HG03280 (cell line): ENCODE data around the gene NPB.

ENCODE experiments used
- ATAC-seq: cut with Tn5 transposase; IDR thresholded peaks from one replicate; pipeline ENCODE4 v1.9.1; 2021; ENCODE audit warnings: mild to moderate bottlenecking, moderate library complexity; ENCODE audit not compliant: unreplicated experiment

The NPB gene

DNA sequence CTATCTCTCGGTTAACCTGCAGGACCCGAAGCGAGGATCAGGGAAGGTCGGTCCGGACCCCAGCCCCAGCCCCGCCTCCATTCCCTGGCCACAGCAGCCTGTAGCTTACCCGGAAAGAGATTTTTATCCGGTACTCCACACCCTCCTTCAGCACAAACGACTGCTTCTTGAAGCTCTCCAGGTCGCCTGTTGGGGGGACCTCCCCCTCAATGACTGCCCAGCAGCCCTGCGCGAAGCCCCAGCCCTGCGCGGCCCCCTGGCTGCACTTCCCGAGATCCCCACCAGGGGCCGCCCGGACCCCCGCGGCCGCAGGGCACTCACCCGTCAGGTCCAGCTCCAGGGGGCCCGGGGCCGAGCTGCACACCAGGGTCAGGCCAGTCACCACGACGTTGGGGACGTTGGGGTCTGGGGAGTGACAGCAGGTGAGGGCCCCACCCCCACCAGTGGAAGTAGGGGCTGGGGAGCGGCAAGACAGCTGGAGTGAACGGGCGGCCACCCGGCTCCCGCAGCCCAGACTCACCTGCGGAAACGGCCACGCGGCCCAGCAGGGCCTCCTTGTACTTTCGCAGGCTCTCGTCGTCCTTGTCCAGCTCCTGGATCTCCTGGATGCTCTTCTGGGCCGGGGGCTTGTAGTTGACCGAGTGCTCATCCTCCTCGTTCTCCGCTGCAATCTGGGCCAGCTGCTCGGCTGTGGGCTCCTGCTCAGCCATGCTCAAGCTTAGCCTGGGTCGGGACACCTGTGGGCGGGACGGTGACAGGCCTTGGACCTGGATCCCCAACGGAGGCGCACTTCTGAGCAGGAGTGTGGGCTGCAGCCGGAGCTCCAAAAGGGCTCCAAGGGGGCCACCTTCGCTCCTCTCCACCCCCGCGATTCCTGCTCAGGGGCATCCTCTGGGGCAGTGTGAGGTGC, 32.6 kb upstream of the NPB start:
- no peak for ATAC-seq

DNA sequence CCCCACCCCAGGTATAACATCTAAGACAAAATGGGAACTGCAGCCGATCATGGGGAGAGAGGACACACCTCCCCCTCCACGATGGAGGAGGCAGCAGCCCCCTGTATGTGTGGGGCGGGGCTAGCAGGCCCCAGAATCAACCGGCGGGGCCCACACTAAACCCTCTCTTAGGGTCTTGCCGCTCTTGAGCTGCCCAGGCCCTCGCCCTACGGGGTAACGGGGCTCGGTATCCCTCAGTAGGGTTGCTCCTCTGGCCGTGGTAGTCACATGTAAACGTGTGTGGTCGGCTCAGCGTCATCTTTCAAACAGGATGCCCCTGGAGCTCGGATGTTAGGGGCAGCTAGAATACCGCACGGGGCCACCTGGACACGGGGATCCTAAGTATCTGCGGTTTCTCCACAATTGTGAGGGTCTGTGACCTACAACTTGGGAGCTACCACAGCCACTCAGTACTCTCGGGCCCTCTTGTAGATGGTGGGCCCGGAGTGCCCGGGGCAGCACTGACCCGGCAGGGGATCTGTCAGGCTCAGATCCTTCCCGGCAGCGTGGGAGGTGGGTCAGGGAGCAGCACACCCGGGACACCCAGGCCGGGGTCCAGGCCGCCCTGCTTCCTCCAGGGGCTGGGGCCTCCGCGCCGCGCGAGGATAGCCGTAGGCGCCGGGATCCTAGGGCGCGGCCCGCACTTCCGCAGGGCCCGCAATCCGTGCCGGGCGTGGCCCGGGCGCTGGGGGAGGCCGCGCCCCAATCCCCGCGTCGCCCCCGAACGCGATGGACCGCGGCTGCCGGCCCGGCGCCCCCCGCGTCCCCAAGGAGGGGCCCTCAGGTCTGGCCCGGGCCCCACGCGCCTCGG, 31.7 kb upstream of the NPB start:
- ATAC-seq: peak; percentile 12

DNA sequence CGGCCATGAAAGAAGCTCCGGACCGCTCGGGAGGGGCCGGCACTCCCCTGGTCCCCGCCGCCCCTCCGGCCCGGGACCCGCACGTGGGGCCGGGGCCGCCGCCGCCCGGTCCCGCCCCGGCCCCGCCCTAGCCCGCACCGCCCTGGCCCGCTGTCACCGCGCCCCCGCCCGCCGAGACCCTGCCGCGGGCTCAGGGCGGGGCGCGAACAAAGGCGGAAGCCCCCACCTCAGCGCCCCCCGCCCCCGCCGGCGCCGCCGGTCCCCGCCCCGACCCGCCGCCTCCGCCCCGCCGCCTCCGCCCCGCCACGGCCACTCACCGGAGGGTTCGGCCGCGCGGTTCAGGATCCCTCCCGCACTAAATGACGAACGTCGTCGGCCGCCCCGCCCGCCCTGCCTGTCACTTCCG, 31.1 kb upstream of the NPB start, which contains the start of gene ARHGDIA:
TSS of gene ARHGDIA (minus strand) at position 357 of the 406 bp plus-strand sequence. CDS start 1,407 bp downstream, outside the sequence.
- peak; percentile 24 for ATAC-seq

DNA sequence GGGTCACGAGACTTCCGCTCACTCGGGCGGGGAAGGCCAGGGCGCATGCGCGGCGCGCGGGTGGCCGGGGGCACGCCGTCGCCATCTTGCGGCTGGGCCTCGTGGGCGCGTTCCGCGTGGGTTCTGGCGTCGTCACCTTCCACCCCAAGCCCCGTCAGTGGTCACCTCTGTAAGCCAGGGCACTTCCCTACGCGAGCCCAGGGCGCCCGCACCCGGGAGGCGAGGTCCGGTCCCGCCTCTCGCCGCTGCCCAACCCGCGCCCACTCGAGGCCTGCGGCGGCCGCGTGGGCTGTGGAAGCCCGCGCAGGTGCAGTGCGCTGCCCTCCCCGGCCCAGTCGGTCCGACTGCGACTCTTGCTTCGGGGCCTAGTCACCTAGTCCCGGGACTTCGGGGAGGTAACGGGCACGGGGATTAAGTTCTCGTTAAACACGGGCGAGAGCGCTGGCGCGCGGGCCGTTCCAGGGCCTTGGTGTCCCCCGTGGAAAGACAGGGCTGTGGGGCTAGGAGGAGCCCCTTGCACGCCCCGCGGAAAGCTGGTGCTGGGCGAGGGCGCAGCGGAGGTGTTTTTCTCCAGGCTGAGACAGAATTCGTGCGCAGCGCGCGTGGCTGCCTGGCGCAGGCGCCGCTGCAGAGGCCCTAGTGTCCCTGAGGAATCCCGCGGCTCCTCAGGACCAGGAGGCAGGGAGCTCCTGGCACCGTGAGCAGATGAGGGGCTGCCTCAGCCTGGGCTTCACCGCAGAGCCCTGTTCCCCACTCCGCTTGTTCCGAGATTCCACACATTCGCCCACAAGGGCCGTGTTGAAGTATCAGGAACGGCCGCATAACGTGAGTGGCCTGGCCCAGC, 30.4 kb upstream of the NPB start:
- ATAC-seq: peak; percentile 56

DNA sequence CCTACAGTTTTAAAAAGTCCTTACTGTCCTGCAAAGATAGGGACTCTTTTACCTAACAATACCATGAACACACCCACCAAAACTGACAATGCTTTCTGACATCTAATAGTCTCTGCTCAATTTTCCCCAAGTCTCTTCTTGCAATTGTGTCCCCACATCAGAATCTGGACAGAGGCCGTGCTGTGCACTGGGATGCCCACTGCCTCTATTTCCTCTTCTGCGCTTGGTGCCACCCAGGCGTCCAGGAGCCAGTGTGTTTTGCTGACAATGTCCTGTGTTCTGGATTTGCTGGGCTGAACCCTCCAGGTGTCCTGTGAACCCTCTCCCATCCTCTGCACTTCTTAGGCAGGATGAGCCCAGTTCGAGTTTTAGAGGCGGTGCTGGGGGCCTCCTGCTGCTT, 24.5 kb upstream of the NPB start:
- no peak for ATAC-seq

DNA sequence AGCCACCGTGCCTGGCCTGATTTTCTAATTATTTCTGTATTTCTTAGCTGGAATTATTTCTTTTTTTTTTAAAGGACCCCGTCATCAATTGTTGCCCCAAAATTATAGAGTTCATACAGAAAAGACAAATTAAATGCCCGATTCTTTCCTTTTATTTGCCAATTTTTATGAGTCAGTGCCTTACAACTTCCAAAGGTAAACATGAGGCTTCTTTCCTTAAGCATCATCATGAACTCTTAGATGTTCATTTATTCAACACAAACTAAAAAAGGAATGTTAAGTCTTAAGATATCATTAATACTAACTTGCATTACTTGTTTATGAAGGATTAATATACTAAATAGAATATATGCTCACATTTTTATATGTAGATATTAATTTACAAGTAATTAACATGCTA, 23.7 kb upstream of the NPB start:
- ATAC-seq: no peak

DNA sequence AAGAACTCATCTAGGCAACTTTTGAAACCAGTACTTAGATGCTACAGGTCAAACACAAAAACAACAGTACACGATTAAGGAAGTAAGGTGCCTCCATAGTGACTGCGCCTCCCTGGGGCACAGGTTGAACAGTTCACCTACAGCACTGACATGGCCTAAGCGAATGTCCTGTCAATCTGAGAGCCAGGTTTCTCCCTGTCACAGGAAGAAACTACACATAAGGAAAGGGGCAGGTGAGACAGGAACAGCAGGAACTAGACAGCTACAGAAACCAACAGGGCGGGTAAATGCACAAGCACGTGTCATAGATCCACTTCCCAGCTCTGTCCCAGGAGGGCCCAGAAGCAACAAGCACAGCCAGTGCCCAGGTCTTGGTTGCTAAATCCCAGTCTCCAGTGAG, 22.9 kb upstream of the NPB start:
- ATAC-seq: no peak

DNA sequence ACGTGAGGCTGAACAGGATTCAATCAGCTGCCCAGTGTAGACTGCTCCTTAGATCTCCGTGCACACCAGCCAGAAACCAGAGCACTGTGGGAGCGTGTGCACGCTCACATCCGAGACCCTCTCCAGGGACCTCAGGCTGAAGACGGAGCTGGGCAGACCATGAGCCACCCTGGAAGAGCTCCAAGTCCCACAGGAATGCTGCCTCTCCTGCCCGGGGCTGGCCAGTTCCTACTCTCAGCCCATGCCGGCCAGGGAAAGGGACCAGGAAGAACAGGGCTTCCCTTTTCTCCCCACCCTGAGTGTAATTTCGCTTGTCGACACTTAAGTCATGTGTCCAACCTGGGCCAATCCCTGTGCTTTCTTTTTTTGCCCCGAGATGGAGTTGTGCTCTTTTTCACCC, 17.5 kb upstream of the NPB start:
- no peak for ATAC-seq

DNA sequence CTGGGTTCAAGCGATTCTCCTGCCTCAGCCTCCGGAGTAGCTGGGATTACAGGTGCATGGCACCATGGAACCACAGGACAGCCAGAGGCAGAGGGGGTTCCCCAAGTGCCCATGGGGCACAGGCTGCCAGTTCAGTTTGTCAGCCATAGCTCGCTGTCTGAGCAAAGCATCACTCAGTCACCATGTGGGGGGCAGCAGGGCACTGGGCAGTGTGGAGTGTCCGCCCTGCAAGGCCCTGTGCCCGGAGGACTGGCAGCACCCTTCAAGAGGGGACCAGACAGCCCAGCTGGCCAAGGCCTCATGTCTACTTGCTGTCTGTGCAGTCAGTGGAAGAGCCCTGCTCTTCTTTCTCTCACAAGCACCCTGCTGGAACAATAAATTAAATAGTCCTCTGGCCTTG, 17.1 kb upstream of the NPB start:
- no peak for ATAC-seq

DNA sequence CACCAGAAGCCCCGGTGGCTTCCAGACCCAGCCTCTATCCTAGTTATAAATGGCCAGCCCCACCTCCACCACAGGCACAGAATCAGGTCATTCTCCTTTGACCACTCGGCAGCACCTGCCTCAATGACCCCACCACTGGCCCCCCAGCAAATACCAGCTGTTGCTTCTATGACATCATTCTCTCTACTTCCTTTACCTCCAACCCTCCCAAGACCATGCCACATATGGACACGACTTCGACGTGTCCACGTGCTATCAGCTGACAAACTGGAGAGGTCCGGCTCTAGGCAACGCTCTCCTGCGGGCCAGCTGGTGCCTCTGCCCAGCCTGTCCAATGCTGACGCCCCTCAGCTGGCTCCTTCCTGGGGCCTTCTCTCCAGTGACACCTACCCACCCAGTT, 16.6 kb upstream of the NPB start:
- ATAC-seq: no peak

DNA sequence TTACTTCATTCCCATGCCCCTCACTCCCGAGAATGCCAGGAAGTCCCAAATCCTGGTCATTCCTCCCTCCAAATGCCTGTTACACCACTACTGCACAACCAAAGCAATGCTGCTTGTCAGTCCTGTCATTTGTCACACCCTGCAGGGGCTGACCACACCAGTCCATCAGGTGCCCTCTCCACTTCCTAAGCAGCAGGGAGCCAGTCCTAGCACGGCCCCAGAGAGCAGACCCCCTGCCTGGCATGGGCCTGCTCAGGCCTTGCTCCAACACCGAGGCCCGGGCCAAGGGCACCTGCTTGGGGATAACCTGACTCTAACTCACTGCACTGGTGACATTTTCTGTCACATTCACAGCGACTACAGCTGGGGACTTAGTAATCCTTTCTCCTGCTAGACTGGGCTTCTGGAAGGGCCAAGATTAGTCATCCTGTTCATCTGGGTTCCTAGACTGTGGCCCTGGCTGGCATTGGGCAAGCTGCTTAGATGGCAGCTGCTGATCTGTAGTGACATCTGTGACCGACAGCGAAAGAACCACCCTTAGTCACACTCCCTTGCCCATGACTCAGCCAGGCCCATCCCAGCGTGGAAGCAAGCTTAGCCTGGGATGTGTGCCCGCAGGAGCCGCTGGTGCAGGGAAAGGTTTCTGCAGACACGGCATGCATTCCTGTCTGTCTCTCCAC, 16.0 kb upstream of the NPB start:
- no peak for ATAC-seq

DNA sequence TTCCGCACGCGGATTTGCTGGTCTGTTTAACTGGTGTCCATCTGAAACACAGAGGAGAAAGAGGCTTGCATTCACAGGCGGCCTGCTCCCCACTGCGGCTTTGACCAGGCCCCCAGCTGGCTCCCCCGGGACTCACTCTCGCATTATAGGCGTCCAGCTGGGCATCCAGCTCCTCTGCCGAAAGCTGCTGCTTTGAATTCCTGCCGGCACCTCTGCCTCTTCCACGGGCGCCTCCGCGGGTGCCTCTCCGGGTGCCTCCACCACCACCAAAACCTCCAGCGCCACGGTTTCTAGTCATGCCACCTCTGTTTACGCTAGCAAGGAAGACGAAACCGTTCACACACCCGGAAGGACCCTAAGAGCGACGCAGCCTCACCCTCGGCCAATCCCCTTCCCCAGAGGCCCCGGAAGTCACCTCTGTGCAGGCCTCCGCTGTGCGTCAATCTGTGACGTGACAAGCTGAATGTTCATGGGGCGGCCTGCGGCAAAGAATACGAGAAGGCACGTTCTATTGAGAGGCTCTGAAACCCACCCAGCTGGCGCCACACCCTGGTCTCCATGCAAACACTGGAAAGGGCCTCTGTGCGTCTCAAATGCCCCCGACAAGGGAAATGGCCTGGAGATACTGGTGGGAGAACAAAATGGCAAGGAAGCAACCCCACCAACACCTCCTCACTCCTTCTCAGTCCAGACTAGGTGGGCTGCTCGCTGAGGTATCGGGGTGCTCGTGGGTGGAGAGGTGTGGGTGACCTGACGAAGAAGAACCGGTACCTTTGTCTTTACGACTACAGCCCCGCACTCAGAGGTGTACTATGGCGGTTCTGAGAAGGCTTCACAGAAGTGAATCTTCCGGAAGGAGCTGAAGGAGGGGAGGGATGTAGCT, 13.7 kb upstream of the NPB start:
- no peak for ATAC-seq

DNA sequence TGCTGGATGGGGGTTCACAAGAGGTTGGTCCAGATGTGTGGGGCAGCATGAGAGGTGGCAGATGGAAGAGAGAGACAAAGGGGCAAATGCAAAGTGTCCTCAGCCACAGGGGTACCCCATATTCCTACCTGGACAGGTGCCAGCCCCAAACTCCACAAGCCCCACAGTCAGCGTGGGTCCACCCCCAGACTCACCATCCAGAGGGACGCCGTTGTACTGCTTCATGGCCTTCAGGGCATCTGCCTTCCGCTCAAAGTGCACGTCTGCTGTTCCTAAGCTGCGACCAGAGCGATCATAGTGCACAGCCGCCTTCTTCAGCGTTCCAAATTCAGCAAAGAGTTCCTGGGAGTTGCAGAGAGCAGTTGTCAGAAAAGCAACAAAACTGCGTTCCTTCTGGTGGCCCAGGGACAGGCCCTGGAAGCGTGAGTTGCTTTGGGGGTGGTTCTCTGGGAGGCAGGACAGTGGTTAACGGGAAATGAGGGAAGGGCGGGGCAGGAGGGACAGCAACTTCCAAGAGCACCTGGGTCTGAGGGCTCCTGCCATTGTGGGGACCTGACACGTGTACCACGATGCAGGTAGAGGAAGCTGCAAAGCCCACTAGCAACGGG, 12.9 kb upstream of the NPB start:
- no peak for ATAC-seq

DNA sequence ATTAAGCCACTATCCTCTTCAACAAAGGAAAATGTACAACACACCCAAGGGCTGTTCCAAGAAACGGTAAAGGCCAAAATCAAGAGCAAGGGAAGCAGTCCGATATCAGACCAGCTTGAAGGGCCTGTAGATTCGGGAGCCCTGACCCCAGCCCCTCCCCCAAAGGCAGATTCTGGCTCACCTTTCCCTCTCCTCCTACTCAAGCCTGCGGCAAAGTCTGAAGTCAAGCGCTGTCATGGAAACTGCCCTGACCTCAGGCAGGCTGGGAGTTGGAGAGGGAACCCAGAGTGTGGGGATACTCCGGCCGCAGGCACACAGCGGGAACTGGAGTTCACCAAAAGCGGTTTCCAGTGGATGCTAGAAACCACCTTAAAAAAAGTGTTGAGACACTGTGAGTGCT, 12.4 kb upstream of the NPB start:
- no peak for ATAC-seq

DNA sequence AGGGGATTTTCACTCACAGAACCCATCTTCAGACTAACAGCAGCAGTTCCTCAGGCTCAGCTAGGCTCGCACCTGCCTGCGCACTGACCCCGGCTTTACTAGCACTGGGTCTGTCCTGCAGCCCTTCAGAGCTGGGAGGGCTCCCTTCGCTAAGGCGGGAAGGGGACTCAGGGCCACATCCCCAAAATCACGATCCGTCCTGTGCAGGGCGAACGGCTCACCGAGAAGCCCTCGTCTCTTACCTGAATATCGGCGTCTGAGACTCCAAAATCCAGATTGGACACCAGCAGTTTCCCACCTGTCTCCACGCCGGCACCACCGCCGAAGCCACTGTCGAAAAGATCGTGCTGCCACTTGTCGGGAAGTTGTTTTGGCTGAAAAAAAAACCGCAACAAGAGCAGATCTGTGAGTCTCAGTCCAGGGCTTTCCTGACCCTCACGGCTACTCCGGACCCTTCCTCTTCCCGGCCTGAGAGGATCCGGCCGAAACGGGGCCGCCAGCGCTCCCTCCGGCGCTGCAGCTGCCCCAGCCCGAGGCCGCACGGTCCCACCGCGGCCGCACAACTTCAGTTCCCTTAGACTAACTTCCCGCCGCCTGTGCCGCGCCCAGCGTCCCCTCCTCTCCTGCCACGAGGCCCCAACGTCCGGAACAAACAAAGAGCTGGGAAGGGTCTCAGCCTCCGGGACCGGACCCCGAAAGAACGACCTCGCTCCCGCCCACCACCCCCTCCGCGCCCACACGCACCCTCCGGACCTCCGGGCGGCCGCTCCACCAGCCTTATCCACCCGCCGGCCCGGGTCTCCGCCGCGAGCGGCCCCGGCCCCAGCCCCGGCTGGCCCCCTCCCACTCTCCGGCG, 11.4 kb upstream of the NPB start:
- peak; percentile 5 for ATAC-seq

DNA sequence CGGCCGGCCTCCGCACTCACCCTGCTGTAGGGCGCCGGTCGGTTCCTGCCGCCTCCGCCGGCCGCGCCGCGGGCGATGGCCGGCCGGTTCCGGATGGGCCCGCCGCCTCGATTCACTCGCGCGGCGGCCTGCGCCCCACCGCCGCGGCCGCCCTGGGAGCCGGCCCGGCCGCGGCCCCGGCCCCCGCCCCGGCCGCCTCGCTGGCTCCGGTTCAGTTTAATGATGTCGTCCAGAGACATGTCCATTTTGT, 10.8 kb upstream of the NPB start:
- ATAC-seq: no peak

DNA sequence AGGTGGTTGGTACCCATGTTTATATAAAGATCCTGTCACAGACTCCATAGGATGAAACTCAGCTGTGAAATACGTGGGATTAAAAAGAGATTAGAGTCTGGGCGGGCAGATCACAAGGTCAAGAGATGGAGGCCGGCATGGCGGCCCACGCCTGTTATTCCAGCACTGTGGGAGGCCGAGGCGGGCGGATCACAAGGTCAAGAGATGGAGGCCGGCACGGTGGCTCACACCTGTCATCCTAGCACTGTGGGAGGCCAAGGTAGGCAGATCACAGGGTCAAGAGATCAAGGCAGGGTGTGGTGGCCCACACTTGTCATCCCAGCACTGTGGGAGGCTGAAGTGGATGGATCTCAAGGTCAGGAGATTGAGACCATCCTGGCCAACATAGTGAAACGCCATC, 6.6 kb upstream of the NPB start:
- no peak for ATAC-seq
